HK-2 (cell line): ENCODE results near the gene BTBD19.
"Not testable (repeated sequence)": the region's sequence is repeated elsewhere in the genome, so short reads cannot be mapped to it uniquely, and the experiment has no call there.

Experiments
- DNase-seq: peaks from one replicate; pipeline ENCODE4 v3.0.0-alpha.2; 2018; ENCODE audit not compliant: unreplicated experiment

Gene BTBD19

DNA sequence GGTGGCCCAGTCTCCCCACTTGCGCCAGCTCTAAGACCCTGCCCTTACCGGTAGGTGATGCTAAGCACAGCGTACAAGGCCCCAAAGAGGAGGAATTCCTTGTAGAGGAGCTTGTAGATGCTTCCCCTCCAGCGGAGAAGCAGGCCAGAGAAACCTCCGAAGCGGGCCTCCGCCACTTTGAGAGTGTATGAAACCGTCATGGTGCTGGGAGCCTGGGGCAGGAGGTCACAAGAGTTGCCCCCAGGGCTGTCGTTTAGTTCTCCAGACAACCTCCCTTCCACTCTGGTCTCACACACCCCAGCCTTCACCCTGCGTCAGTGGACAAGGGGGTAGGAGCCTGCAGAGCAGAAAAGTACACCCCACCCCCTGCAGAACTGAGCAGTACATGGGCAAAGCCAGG, 20.8 kb upstream of the BTBD19 start:
- DNase-seq: no peak

DNA sequence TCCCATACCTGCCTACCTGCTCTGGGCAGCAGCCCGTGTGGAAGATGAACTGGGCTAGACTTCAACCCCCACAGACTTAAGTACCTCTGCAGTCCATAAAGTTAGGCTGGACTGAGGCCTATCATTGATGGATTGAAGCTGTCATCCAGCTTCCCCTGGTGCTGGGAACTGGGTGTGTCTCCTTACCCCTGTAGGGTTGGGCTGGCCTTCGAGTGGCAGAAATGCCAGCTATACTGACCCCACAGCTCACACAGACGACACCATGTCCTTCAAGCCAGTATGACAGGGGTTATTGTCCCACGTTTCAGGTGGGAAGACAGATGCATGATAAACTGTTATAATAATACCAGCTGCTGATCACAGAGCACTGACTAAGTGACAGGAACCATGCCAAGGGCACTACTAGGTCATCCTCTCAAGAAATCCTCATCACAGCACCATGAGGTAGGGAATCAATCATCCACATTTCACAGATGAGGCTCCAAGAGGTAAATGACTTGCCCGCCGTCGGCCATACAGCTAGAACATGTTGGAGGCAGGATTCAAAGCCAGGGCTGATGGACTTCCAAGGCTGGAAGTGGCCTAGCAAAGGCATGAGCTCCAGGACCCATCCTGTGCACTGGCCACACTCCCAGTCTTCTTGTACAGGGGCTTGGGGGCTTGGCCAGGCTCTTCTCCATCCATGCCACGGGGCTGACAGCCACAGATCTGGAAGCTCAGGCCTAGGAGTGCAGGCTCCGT, 20.0 kb upstream of the BTBD19 start, which contains the start of gene BEST4:
Gene BEST4, minus strand, starts transcription at position 51 of the 741 bp plus-strand sequence. CDS start 465 bp downstream, outside the sequence.
- DNase-seq: no peak

DNA sequence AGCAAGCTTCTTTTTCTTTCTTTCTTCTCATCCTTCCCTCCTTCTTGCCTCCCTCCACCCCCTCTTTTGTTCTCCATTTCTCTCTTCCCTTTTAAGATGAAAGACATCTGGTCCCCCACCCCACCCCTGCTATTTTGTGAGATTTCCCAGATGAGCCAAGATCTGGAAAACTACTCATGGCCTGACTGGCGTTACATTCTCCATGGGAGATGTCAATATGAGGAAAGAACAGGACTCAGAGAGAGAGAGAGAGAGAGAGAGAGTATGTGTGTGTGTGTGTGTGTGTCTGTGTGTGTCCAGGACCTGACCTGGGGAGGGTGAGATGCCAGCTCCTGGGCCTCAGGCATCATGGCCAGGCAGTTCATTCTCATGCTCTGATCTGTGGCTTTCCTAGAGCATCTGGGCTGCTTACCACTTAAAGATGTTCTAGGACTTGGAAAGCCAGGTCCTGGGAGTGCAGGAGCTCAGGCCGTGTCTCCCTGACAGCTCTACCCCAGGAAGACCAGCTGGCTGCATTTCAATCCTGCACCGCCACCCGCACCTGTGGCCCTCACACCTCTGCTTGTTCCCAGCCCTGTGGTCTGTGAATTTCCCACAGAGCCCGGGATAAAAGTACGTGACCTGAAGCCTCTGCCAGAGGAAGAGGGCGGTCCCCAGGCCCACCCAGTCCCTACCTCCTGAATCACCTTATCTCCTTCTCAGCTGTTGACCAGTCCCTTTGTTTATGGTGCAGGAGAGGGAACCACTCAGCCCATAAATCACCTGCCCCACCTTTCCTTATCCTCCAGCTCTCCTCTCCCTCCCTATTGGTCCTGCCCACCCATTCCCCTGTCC, 17.1 kb upstream of the BTBD19 start:
- no peak for DNase-seq

DNA sequence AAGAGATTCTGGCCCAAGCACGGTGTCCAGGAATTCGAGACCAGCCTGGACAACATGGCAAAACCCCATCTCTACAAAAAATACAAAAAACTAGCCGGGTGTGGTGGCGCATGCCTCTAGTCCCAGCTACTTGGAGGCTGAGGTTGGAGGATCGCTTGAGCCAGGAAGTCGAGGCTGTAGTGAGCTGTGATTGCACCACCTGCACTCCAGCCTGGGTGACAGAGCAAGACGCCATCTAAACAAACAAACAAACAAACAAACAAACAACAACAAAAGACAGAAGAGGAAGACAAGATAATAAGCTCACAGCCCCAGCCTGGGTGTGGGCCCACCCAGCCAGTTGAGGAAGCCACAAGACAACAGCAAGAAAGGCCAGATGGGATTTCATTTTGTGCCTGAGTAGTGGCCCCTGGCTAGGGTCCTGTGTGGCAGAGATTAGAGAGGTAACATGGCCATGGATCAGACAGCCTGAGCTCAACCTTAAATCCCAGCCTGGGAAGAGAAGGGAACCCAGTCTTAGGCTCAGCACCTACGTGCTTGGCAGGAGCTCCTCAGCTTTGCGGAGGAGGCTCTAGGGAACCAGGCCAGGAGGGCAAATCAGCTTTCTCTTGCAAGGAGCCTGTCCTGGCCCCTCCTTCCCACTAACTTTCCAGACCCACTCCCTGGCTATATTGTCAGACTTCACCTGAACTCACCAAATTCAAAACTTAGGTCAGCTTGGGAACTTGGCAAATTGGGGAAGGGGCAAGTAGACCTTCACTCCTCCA, 15.4 kb upstream of the BTBD19 start:
- DNase-seq: no peak

DNA sequence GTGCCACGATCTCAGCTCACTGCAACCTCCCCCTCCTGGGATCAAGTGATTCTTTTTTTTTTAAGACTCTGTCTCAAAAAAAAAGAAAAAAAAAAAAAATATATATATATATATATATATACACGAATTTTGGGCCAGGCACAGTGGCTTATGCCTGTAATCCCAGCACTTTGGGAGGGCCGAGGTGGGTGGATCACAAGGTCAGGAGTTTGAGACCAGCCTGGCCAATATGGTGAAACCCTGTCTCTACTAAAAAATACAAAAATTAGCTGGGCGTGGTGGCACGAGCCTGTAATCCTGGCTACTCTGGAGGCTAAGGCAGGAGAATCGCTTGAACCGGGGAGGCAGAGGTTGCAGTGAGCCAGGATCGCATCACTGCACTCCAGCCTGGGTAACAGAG, 10.4 kb upstream of the BTBD19 start:
- not testable (repeated sequence) for DNase-seq

DNA sequence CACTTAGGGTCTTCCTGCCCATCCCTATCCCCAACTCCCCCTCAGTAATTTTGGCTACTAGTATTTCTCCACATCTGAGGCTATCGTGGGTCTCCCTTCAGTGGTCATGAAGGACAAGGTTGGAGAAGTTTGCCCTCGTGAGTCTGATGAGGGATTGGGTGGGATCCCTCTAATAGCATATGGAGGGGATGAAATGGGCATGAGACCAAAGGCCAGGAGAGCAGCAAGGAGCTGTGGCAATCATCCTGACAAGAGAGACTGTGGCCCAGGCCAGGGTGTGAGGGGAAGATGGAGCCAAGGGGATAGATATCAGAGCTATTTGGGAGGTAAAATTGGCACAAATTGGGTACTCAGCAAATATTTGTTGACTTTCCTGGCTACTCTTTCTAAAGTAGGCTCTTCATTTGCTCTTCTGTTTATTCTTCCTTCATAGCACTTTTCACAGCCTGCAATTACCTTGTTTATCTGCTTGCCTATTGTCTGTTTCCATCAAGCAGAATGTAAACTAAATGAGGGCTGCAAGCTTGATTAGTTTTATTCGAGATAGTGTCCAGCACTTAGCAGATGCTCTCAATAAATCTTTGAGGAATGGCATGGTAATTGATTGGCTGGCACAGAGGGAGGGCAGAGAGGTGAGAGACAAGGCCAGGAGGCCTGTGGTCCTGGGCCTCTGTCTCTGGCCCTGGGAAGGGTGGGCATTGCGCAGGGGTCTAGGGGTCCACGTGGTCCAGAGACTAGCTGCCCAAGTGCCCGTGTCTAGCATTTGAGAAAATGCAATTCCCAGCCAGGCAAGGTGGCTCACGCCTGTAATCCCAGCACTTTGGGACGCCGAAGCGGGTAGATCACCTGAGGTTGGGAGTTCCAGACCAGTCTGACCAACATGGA, 9.6 kb upstream of the BTBD19 start:
- no peak for DNase-seq

DNA sequence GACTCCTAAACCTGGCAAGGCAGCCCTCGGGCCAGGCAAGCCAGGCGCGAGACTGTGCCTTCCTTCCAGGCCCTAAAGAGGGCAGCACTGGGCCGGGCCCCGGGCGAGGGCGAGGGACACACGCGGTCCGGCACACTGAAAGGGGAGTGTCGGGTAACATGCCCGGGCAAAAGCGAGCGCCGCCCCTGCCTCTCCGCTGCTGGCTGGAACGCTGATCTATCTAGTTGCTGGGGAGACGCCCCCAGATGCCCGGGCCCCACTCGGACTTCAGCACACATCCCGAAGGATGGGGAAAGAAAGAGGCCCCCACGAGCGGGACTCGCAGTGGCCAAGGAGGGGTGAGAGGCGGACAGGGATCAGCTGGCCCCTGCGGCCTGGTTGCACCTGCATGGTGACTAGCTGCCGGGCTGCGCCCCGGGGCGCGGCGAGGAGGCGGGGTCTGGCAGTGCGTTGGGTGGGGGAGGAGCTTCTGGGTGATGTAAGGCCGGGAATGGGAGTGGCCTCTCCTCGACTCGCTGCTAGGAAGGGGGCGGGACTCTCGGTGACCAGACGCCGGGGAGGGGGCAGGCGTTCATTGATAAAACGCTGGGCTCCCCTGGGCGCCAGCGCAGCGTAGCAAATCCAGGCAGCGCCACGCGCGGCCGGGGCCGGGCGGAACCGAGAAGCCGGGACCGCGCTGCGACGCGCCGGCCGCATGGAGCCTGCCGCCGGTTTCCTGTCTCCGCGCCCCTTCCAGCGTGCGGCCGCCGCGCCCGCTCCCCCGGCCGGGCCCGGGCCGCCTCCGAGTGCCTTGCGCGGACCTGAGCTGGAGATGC, 8.3 kb upstream of the BTBD19 start, which contains the start of gene PLK3:
Gene PLK3, plus strand, starts transcription at position 608 of the 815 bp plus-strand sequence. Its CDS starts 87 bp downstream, at position 695.
- peak; percentile 98 for DNase-seq

DNA sequence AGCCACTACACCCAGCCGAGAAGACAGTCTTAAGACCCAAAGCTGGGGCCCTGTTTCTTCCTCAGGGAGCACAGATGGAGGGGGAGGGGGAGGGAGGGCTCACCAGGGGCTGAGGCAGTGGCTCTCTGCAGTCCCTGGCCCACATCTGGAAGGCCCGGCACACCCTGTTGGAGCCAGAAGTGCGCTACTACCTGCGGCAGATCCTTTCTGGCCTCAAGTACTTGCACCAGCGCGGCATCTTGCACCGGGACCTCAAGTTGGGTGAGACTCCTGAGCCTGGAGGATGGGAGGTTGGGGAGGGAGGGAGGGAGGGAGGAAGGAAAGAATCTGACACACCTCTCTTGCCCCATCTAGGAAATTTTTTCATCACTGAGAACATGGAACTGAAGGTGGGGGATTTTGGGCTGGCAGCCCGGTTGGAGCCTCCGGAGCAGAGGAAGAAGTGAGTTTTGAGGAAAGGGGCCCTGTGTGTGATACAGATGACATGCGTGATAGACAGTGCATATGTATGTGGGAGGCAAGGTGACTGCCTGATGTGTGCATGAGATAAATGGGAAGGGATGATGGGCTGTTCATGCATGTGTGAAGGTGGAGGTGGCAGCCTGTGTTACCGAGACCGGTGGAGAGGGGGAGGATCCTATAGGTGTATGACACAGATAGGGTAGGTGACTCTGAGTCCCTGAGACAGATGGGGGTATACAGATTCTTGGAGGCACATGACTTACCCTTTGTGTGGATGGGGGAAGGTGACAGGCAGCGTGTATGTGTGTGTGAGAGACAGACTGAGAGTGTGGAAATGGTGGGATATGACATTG, 6.6 kb upstream of the BTBD19 start:
- no peak for DNase-seq

DNA sequence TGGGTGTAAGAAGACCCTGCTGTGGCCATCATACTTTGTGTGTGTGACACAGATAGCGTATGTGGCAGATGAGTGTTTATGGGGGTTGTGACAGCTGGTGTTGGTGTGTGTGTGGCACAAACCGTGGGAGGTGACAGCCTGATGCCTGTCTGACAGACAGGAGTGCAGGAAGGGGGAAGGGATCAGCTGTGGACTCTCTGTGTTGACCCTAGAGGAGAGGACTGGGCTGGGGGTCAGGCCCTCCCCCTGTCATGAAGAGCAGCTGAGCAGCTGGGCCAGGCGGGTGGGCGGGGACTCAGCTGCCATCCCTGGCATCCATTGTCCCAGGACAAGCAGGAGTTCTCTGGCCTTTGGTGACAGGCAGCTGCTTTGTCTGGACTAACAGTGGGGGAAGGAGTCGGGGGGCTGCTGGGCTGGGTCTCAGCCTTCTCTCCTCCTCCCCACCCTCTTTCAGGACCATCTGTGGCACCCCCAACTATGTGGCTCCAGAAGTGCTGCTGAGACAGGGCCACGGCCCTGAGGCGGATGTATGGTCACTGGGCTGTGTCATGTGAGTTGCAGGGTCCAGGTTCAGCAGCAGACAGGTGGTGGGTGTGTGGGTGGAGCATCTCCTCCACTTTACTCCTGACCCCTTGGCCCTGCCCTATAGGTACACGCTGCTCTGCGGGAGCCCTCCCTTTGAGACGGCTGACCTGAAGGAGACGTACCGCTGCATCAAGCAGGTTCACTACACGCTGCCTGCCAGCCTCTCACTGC, 5.8 kb upstream of the BTBD19 start:
- DNase-seq: no peak

DNA sequence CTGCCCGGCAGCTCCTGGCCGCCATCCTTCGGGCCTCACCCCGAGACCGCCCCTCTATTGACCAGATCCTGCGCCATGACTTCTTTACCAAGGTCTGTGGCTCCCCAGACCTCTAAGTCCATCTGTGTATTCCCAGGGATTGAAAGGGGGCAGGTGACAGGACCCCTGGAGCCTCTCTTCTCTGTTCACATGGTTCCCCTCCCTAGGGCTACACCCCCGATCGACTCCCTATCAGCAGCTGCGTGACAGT, 5.3 kb upstream of the BTBD19 start:
- DNase-seq: no peak

DNA sequence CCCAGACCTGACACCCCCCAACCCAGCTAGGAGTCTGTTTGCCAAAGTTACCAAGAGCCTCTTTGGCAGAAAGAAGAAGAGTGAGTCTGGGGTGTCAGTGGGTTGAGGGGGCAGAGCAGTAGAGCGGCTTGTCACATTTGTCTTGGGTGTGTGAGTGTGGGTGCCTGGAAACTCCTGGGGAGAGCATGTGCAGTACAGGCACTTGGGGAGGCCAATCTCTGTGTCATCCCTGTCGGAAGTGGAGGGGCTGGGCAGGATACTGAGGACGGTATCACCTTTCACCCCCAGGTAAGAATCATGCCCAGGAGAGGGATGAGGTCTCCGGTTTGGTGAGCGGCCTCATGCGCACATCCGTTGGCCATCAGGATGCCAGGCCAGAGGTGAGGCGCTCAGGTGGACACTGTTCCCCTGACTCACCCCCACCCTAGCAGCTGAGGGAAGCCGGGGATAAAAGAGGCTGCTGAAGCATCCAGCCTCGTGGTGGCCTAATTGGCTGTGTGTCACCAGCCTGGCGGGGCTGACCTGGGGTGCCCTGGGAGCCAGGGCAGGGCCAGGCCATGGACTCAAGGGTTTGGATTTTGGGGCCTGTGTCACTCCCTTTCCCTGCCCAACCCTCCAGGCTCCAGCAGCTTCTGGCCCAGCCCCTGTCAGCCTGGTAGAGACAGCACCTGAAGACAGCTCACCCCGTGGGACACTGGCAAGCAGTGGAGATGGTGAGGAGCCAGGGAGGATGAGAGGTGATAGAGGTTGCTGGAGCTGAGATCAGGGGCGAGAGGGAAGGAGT, 4.8 kb upstream of the BTBD19 start:
- DNase-seq: no peak

DNA sequence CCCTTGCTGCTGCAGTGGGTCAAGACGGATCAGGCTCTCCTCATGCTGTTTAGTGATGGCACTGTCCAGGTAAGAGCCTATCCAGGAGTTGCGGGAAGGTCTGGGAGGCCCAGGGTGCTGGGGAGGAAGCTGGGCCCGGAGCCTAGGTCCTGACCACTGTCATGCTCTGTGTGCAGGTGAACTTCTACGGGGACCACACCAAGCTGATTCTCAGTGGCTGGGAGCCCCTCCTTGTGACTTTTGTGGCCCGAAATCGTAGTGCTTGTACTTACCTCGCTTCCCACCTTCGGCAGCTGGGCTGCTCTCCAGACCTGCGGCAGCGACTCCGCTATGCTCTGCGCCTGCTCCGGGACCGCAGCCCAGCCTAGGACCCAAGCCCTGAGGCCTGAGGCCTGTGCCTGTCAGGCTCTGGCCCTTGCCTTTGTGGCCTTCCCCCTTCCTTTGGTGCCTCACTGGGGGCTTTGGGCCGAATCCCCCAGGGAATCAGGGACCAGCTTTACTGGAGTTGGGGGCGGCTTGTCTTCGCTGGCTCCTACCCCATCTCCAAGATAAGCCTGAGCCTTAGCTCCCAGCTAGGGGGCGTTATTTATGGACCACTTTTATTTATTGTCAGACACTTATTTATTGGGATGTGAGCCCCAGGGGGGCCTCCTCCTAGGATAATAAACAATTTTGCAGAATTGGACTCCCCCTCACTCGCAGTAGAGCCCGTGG, 2.9 kb upstream of the BTBD19 start:
- no peak for DNase-seq

DNA sequence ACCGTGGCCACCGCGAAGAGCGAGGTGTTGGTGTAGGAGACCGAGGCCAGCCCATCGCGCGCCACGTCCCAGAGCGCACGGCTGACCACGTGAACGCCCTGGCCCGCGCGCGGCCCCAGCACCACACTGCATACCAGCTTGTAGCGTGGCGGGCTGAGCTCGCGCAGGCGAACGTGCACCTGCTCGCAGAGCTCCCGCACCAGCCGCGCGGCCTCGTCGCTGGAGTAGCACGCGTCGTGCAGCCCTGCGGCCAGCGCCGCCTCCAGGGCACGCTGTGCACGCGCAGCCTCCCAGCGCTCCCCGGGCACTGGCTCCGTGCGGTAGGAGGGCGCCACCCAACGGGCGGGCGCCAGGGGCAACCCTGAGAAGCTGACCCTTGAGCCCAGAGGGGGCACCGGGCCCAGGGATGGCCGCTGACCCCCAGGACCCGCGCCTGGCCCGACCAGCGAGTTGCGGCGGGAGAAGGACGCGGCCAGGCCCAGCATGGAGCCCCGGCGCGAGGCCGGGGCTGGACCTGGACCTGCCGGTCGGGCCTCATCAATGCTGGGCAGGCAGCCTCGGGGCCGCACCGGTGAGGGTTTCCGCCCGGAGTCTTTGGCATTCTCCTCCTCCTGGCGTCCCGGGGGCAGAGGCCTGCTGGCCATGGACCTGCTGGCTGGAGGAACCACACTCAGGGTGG, 2.2 kb upstream of the BTBD19 start:
- DNase-seq: no peak

DNA sequence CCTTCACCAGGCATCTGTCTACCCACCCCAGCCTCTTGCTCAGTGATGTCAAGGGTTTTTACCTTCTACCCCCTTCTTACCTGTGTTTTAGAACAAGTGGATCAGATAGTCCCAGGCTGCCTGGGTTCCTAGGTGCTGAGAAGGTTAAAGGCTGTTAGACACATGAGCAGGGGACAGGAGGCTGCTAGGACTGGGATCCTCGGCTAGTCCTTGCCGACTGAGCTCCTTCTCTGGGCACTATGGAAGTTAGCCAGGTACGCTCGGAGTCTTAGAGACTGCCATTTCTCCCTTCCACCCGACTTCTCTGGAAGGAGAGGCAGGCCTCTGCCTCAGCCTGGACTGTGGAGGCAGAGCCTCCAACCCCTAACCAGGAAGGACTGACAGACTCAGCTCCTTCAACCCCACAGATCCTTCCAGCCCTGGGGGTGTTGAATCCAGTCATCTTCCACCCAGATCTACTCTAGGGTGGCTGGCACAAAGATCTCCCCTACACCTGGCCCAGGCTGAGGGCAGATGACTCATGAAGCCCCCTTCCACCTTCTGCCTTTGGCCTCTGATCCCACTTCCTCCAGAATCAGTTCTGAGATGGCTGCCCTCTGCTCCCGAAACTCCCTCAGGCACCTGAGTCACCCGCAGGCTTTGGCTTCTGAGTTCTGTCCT, 1.5 kb upstream of the BTBD19 start, which contains the start of gene DYNLT4:
Gene DYNLT4, minus strand, starts transcription at position 648 of the 660 bp plus-strand sequence. CDS start 683 bp downstream, outside the sequence.
- DNase-seq: no peak

DNA sequence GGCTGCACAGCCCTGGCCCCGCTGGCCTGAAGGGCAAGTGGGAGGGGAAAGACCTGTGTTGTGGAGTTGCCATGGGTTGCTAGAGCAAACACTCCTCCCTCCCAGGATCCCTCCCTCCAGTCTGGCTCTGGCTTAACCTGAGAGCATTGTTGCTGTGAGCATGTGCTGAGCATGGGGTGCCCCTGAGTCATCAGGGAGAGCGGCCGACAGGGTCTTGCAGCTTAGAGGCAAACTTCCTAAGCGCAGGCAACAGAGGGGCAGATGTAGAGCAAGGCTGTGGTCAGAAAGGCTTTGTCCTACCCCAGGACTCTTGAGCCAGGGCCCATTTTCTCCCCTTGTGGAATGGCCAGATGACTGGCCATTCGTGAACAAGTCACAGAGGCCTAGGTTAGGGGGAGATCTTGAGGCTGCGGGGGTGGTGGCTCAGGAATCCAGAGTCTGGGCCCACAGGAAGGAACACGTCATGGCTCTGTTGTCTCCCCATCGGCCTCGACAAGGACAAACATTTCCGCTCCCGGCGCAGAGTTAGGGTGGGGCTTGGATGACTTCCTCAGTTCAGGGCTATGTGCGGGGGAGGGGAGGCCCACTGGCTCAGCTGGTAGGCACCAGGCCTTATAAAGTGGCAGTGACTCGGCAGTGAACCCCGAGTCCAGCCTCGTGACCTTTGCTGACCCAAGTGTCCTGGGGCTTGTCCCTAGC, 810 bp upstream of the BTBD19 start:
- DNase-seq: peak; percentile 97
